ENCODE data around the gene IGFBP5. TPM values are rescaled to one million over a fixed set of nuclear protein-coding genes. Genes with fewer than 3 reads are reported as not detected.

IGFBP5 gene
- total and polyA plus RNA-seq, 7 donors = 13.6 to 773 (median 254) TPM

GRCh38 chr2:216633616-216634369, 61.6 kb downstream of the IGFBP5 start:
- H3K4me3 ChIP-seq = peak overlapping the region; percentile 15 to 52 (median 50)
- H3K4me1 ChIP-seq = peaks cover 0 to 38% (median 24%) of the 10 kb centered on the region in 4 donors
- DNase-seq = no peak
- intact Hi-C loops (cut with DNase I) = no loop called here
- WGBS, 2 donors = 1% methylated on average over 71 of the region's 71 CpGs
- H3K36me3 ChIP-seq = no peaks in the 10 kb centered on the region
- TF ChIP-seq EP300 (IDR thresholded peaks at IDR 0.05) = no peak
- no peak for TF ChIP-seq POLR2AphosphoS5 (IDR thresholded peaks at IDR 0.05)
- no peak for TF ChIP-seq CTCF (IDR thresholded peaks at IDR 0.05)
- TF ChIP-seq POLR2A (IDR thresholded peaks at IDR 0.05) = no peak
- peaks cover 12 to 64% (median 42%) of the 10 kb centered on the region in 3 donors for H3K27me3 ChIP-seq
- H3K27ac ChIP-seq = peak overlapping the region in 2 of 4 donors; percentile 31 to 89
- H3K9me3 ChIP-seq = no peaks in the 10 kb centered on the region

GRCh38 chr2:216632952-216633615, 62.3 kb downstream of the IGFBP5 start, which contains the start of gene IGFBP2:
Gene IGFBP2, plus strand, starts transcription at chr2:216633420. Its CDS starts 104 bp downstream, at chr2:216633524.
- H3K9me3 ChIP-seq = no peaks in the 10 kb centered on the region
- WGBS, 2 donors = 1% methylated on average over 70 of the region's 70 CpGs
- H3K27me3 ChIP-seq = peaks cover 12 to 57% (median 34%) of the 10 kb centered on the region in 3 donors
- intact Hi-C loops (cut with DNase I) = no loop called here
- H3K4me3 ChIP-seq = peak within 1 kb of the TSS; percentile 15 to 52 (median 50)
- DNase-seq = no peak
- peaks cover 0 to 38% (median 24%) of the 10 kb centered on the region in 4 donors for H3K4me1 ChIP-seq
- no peaks in the 10 kb centered on the region for H3K36me3 ChIP-seq
- TF ChIP-seq EP300 (IDR thresholded peaks at IDR 0.05) (no peak), POLR2AphosphoS5 (IDR thresholded peaks at IDR 0.05) (no peak), CTCF (IDR thresholded peaks at IDR 0.05) (no peak), POLR2A (IDR thresholded peaks at IDR 0.05) (no peak)
- peak within 1 kb of the TSS in 2 of 4 donors; percentile 31 to 89 for H3K27ac ChIP-seq

- H3K36me3 ChIP-seq = no peaks in the 10 kb centered on the region
- DNase-seq = no peak
- TF ChIP-seq EP300 (IDR thresholded peaks at IDR 0.05) = no peak
- TF ChIP-seq CTCF (IDR thresholded peaks at IDR 0.05) = no peak
- TF ChIP-seq POLR2A (IDR thresholded peaks at IDR 0.05) = no peak
- no peak for TF ChIP-seq POLR2AphosphoS5 (IDR thresholded peaks at IDR 0.05)
- 46 to 59% methylated on average over 13 of the region's 13 CpGs for WGBS, 2 donors
- peak overlapping the region in 1 of 4 donors; percentile 81 for H3K27ac ChIP-seq
- peaks cover 0 to 36% (median 24%) of the 10 kb centered on the region in 4 donors for H3K4me1 ChIP-seq
- no peaks in the 10 kb centered on the region for H3K9me3 ChIP-seq
- H3K4me3 ChIP-seq = peak overlapping the region in 1 of 4 donors; percentile 52
- intact Hi-C loops (cut with DNase I) = no loop called here
- peaks cover 12 to 51% (median 28%) of the 10 kb centered on the region in 3 donors for H3K27me3 ChIP-seq
These were observed 62.9 kb downstream of the IGFBP5 start for GRCh38 chr2:216632346-216632951.

- Histone ChIP-seq H3K36me3 (no peaks in the 10 kb centered on the region), H3K4me3 (no peak overlapping the region), H3K4me1 (peaks cover 0 to 19% (median 15%) of the 10 kb centered on the region in 4 donors), H3K27me3 (peaks cover 5 to 24% (median 11%) of the 10 kb centered on the region in 3 donors), H3K27ac (no peak overlapping the region), H3K9me3 (no peaks in the 10 kb centered on the region)
- 68 to 80% methylated on average over 4 of the region's 4 CpGs for WGBS, 2 donors
- DNase-seq = no peak
- TF ChIP-seq POLR2AphosphoS5 (IDR thresholded peaks at IDR 0.05) = no peak
- TF ChIP-seq POLR2A (IDR thresholded peaks at IDR 0.05) = no peak
- TF ChIP-seq CTCF (IDR thresholded peaks at IDR 0.05) = no peak
- intact Hi-C loops (cut with DNase I) = no loop called here
These were observed 65.6 kb downstream of the IGFBP5 start for GRCh38 chr2:216629784-216630183.

All from sigmoid colon (tissue), 7 donors.